Measurements from ENCODE around the gene HLA-G.
"Not testable (repeated sequence)": the region's sequence is repeated elsewhere in the genome, so short reads cannot be mapped to it uniquely, and the experiment has no call there.

GRCh38 chr6:29780019-29780698 lies 47.5 kb upstream of the HLA-G start:
- TF ChIP-seq CTCF (IDR thresholded peaks at IDR 0.05; ENCODE audit: borderline replicate concordance, extremely low read depth, low read length, poor library complexity, severe bottlenecking); EZH2 (IDR thresholded peaks at IDR 0.05; ENCODE audit: borderline replicate concordance, low read depth, low read length, severe bottlenecking): not testable (repeated sequence)
